K562 (cell line): ENCODE results near the gene SPIB. TPM values are rescaled to one million over a fixed set of nuclear protein-coding genes. Genes with fewer than 3 reads are reported as not detected.

Experiments
- ATAC-seq: fragments of 200-7000 bp; cut with Tn5 transposase; 3 replicates; pipeline ENCODE4 v1.9.1; 2020; ENCODE audit warnings: moderate library complexity
- BruUV-seq: library from RNA; stranded (reverse); fragments of 400-500 nt; replicated peaks from 2 replicates; lab custom pipeline; 2021; lab: Mats Ljungman, UMichigan
- CTCF ChIA-PET: fragments of 300-600 bp; formaldehyde crosslinking; extraction: SDS; loops from one replicate; lab custom pipeline; 2021; ENCODE audit warnings: low intra/inter-chr PET ratio; lab: Yijun Ruan, JAX
- POLR2A ChIA-PET: fragments of 300-600, 350-650 bp; sonication (Branson Sonifier 250); formaldehyde crosslinking; extraction: SDS; loops from one replicate; lab custom pipeline; 2021; ENCODE audit warnings: antibody characterized with exemption, inconsistent platforms; lab: Yijun Ruan, JAX
- DNase-seq, 4 experiments: peaks; one replicate each; pipeline versions ENCODE4 v3.0.0 to v3.0.0-alpha.2; 2011 to 2018; ENCODE audit warnings: low spot score in 3 of 4, mixed read lengths in 3 of 4; ENCODE audit errors: extremely low read depth in 1 of 4
- FAIRE-seq: peaks from 2 replicates; lab custom pipeline; 2011; peaks lifted over from hg19 to GRCh38; lab: Jason Lieb, UNC
- H2AFZ ChIP-seq: 2 replicates; pipeline ENCODE4 v1.6.0; 2011; ENCODE audit warnings: low read depth, low read length, control low read depth, inconsistent platforms
- H3K27ac ChIP-seq: fragments of 200-600 bp; 3 replicates; pipeline ENCODE4 v1.8.0; 2011; ENCODE audit warnings: low read depth, mild to moderate bottlenecking, control low read depth, inconsistent platforms, low read length, moderate library complexity, mixed read lengths; ENCODE audit errors: extremely low read depth
- H3K27me3 ChIP-seq, 2 experiments: fragments of 300-600 bp in 1 of 2; 2 replicates in 1 of 2; 3 replicates in 1 of 2; pipeline versions ENCODE4 v1.6.0 to v1.8.0; 2011; ENCODE audit warnings: inconsistent platforms in 2 of 2, low read length in 2 of 2, mild to moderate bottlenecking in 1 of 2, mixed read lengths in 1 of 2, moderate library complexity in 1 of 2; ENCODE audit not compliant: control insufficient read depth in 2 of 2, insufficient read depth in 2 of 2
- H3K36me3 ChIP-seq: fragments of 300-600 bp; 3 replicates; pipeline ENCODE4 v1.8.0; 2011; ENCODE audit warnings: mild to moderate bottlenecking, low read length, inconsistent platforms; ENCODE audit not compliant: control insufficient read depth, insufficient read depth
- H3K4me1 ChIP-seq, 2 experiments: fragments of 200-600 bp in 1 of 2; replicated peaks in 1 of 2; 2 replicates in 1 of 2; 3 replicates in 1 of 2; pipeline versions ENCODE4 v1.5.1 to v1.8.0; 2011; ENCODE audit warnings: inconsistent platforms in 2 of 2, low read length in 2 of 2, mild to moderate bottlenecking in 1 of 2, mixed read lengths in 1 of 2, moderate library complexity in 1 of 2; ENCODE audit not compliant: control insufficient read depth in 2 of 2, insufficient read depth in 2 of 2
- H3K4me2 ChIP-seq: 2 replicates; pipeline ENCODE4 v1.6.1; 2011; ENCODE audit warnings: low read length, control low read depth, inconsistent platforms, mixed read lengths; ENCODE audit not compliant: insufficient read depth
- H3K4me3 ChIP-seq: fragments of 200-600 bp; sonication (generic), shearing (Covaris generic); 2 replicates; pipeline ENCODE4 v1.5.1; 2016; ENCODE audit warnings: control low read depth, inconsistent platforms
- H3K79me2 ChIP-seq: fragments of 200-600 bp; 3 replicates; pipeline ENCODE4 v1.8.0; 2011; ENCODE audit warnings: low read length, inconsistent platforms; ENCODE audit not compliant: control insufficient read depth, insufficient read depth
- H3K9ac ChIP-seq, 2 experiments: 2 replicates each; pipeline versions ENCODE4 v1.6.0 to v1.6.1; 2011; ENCODE audit warnings: low read depth in 2 of 2, low read length in 2 of 2, control low read depth in 1 of 2, inconsistent platforms in 1 of 2, mild to moderate bottlenecking in 1 of 2, mixed read lengths in 1 of 2; ENCODE audit not compliant: insufficient read depth in 1 of 2
- H3K9me1 ChIP-seq: one replicate; pipeline ENCODE4 v1.6.0; 2011; ENCODE audit warnings: inconsistent platforms, mild to moderate bottlenecking, low read length, moderate library complexity; ENCODE audit not compliant: control insufficient read depth, insufficient read depth
- H3K9me3 ChIP-seq: replicated peaks from 2 replicates; pipeline ENCODE4 v1.5.1; 2011; ENCODE audit warnings: low read depth, low read length, inconsistent platforms; ENCODE audit not compliant: control insufficient read depth, insufficient read depth
- H4K20me1 ChIP-seq: replicated peaks from 2 replicates; pipeline ENCODE4 v1.6.1; 2011; ENCODE audit warnings: low read length, inconsistent platforms, mixed read lengths; ENCODE audit not compliant: control insufficient read depth, insufficient read depth
- HSF4 ChIP-seq: fragments of 250-450 bp; sonication (Bioruptor Pico); IDR thresholded peaks from 2 replicates; pipeline ENCODE4 v2.1.2; 2022; ENCODE audit warnings: mild to moderate bottlenecking, moderate library complexity, borderline replicate concordance
- MTA1 ChIP-seq: fragments of 450-650 bp; IDR thresholded peaks from 2 replicates; pipeline ENCODE4 v1.6.1; 2017; ENCODE audit warnings: borderline replicate concordance
- REST ChIP-seq, 2 experiments: fragments of 450-650 bp; formaldehyde crosslinking in 1 of 2; IDR thresholded peaks; 2 replicates each; pipeline versions ENCODE4 v1.4.0 to v1.6.1; 2014 to 2020; ENCODE audit warnings: mild to moderate bottlenecking in 2 of 2, borderline replicate concordance in 1 of 2, low read depth in 1 of 2
- ZFP91 ChIP-seq: sonication (generic); formaldehyde crosslinking; IDR thresholded peaks from 2 replicates; pipeline ENCODE4 v1.8.0; 2022; ENCODE audit warnings: mild to moderate bottlenecking, missing genetic modification reagents
- ZKSCAN3 ChIP-seq: fragments of 250-450 bp; sonication (Bioruptor Pico); IDR thresholded peaks from 2 replicates; pipeline ENCODE4 v1.4.0; 2020
- ZNF239 ChIP-seq: fragments of 250-450 bp; sonication (Bioruptor Pico); IDR thresholded peaks from 2 replicates; pipeline ENCODE4 v1.4.0; 2020; ENCODE audit warnings: mild to moderate bottlenecking
- ZNF24 ChIP-seq: fragments of 450-650 bp; IDR thresholded peaks from 2 replicates; pipeline ENCODE4 v1.6.1; 2016
- ZNF253 ChIP-seq: fragments of 250-450 bp; sonication (Bioruptor Pico); conservative IDR thresholded peaks from 2 replicates; pipeline ENCODE4 v1.6.1; 2021; ENCODE audit warnings: mild to moderate bottlenecking
- ZNF77 ChIP-seq: fragments of 250-450 bp; sonication (Bioruptor Pico); IDR thresholded peaks from 2 replicates; pipeline ENCODE4 v1.5.0; 2020
- WGBS: fragments of 100-300 bp; shearing (Covaris generic); methylation state at CpG from one replicate; pipeline ENCODE4 v1.1.6; 2016; ENCODE audit warnings: low coverage, mixed read lengths; ENCODE audit not compliant: insufficient coverage; ENCODE audit errors: missing lambda C conversion rate; 5-methylcytosine and 5-hydroxymethylcytosine counted together
- in situ Hi-C: fragments of 300-500 bp; cut with MboI; formaldehyde crosslinking; loops from 4 replicates; pipeline ENCODE4 v1.15.0; 2018; ENCODE audit warnings: inconsistent platforms, mixed read lengths
- intact Hi-C: fragments of 100-400 bp; cut with micrococcal nuclease; formaldehyde crosslinking; loops from 2 replicates; pipeline ENCODE4 v1.14.2; 2022
- polyA plus RNA-seq, 8 experiments: library from polyadenylated mRNA; depleted of rRNA in 4 of 8; stranded (reverse) in 5 of 8; unstranded in 3 of 8; fragments of >200 nt; fragmentation: Nextera tagmentation in 2 of 8; fragmentation: Illumina TruSeq in 1 of 8; extraction: Ambion mirVana in 2 of 8; extraction: Trizol in 1 of 8; gene quantifications; 2 replicates each; pipeline versions ENCODE4 v1.2.1 to v1.2.3, GENCODE V29; 2011 to 2014; ENCODE audit warnings: inconsistent platforms in 1 of 8, missing spikeins in 1 of 8
- total RNA-seq, 7 experiments: library from RNA; depleted of rRNA in 6 of 7; stranded (reverse); fragments of >200 nt in 6 of 7; fragmentation: Illumina TruSeq in 2 of 7; extraction: Trizol in 2 of 7; gene quantifications; 2 replicates each; pipeline versions ENCODE4 v1.2.1 to v1.2.3, GENCODE V29; 2011 to 2021; ENCODE audit warnings: low replicate concordance in 1 of 7
- TF ChIP-seq, protein P1 (sequence below): sonication (generic); formaldehyde crosslinking; IDR thresholded peaks from 2 replicates; pipeline ENCODE4 v1.8.0; 2023; ENCODE audit warnings: mild to moderate bottlenecking, missing genetic modification reagents

Gene SPIB
- total and polyA plus RNA-seq, 9 of the 15 experiments (the other 6 are each of a cell fraction or from before 2014, with no cell fraction given), result 0.06 to 1.0 (median 0.43) TPM; not detected in 1

- Histone ChIP-seq H3K9me1 (no peaks in the 10 kb centered on the region), H3K4me2 (peak within 1 kb of the TSS; percentile 94), H3K4me3 (peak within 1 kb of the TSS; percentile 51), H3K27me3 (no peaks in the 10 kb centered on the region), H3K36me3 (peaks cover 77% of the 10 kb centered on the region), H2AFZ (peak within 1 kb of the TSS; percentile 88), H3K79me2 (peaks cover 57% of the 10 kb centered on the region), H3K4me1 (peaks cover 11 to 72% of the 10 kb centered on the region in 2 experiments), H3K9me3 (no peaks in the 10 kb centered on the region), H3K9ac (peak within 1 kb of the TSS; percentile 81 to 95), H3K27ac (peak within 1 kb of the TSS; percentile 93), H4K20me1 (peaks cover 5% of the 10 kb centered on the region)
- ChIA-PET POLR2A (interaction anchor here (0.6 to 2.2 kb wide), 16 partner anchors 9 to 833 kb away, joined by 3 to 17 read pairs (median 3); partner anchors contain the start of gene NR1H2), CTCF (interaction anchor here (0.7 kb wide), 1 partner anchor 336 kb away, joined by 5 read pairs; no protein-coding TSS in a partner anchor)
- peak; percentile 95 to 99 (median 98) for DNase-seq
- no TSS peak for BruUV-seq
- ATAC-seq, result peak; percentile 91
- intact Hi-C loops (no loop called here), in situ Hi-C loops (no loop called here)
- WGBS, result under 1% methylated on average over 57 of the region's 78 CpGs
- FAIRE-seq, result peak; percentile 97
- TF ChIP-seq ZNF24 (no peak), ZNF253 (CRISPR knock-in tag) (no peak), ZNF239 (CRISPR knock-in tag) (0 out of 2 replicates have a peak, but pooled peaks have one; percentile 22), HSF4 (CRISPR knock-in tag) (no peak), ZKSCAN3 (CRISPR knock-in tag) (no peak), ZFP91 (CRISPR knock-in tag) (no peak), ZNF77 (0 out of 2 replicates have a peak, but pooled peaks have one; percentile 83), MTA1 (0 out of 2 replicates have a peak, but pooled peaks have one; percentile 14), REST (IDR thresholded peaks at IDR 0.05; ENCODE audit: borderline replicate concordance) (no peak), REST (CRISPR knock-in tag; IDR thresholded peaks at IDR 0.05; ENCODE audit: low read depth) (peak; percentile 85)
- TF ChIP-seq, protein P1, sequence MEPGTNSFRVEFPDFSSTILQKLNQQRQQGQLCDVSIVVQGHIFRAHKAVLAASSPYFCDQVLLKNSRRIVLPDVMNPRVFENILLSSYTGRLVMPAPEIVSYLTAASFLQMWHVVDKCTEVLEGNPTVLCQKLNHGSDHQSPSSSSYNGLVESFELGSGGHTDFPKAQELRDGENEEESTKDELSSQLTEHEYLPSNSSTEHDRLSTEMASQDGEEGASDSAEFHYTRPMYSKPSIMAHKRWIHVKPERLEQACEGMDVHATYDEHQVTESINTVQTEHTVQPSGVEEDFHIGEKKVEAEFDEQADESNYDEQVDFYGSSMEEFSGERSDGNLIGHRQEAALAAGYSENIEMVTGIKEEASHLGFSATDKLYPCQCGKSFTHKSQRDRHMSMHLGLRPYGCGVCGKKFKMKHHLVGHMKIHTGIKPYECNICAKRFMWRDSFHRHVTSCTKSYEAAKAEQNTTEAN (CRISPR knock-in tag), result no peak
These were observed 34.7 kb upstream of the SPIB start, which contains the start of gene POLD1 for GRCh38 chr19:50383852-50384684. Gene POLD1 (plus strand): TSS chr19:50384347. CDS start chr19:50398852, 14,505 bp downstream.
